Neural crest cell (in vitro differentiated cells): ENCODE data around the gene ZFAND3. TPM values are rescaled to one million over a fixed set of nuclear protein-coding genes. Genes with fewer than 3 reads are reported as not detected.
"Not testable (repeated sequence)": the region's sequence is repeated elsewhere in the genome, so short reads cannot be mapped to it uniquely, and the experiment has no call there.

Experiments
- DNase-seq: peaks from one replicate; pipeline ENCODE4 v3.0.0; 2021; ENCODE audit warnings: low read depth, mixed read lengths, low spot score
- H3K27ac Mint-ChIP-seq: one replicate; pipeline ENCODE4 v1.8.0; 2021; ENCODE audit warnings: mild to moderate bottlenecking, mixed read lengths; ENCODE audit not compliant: unreplicated experiment
- H3K27me3 Mint-ChIP-seq: 2 replicates; pipeline ENCODE4 v1.8.0; 2021; ENCODE audit warnings: low read depth, mild to moderate bottlenecking, mixed read lengths
- H3K36me3 Mint-ChIP-seq: 2 replicates; pipeline ENCODE4 v1.8.0; 2021; ENCODE audit warnings: low read depth, mild to moderate bottlenecking, mixed read lengths
- H3K4me1 Mint-ChIP-seq: 2 replicates; pipeline ENCODE4 v1.8.0; 2021; ENCODE audit warnings: mixed read lengths
- H3K4me3 Mint-ChIP-seq: one replicate; pipeline ENCODE4 v1.8.0; 2021; ENCODE audit warnings: mild to moderate bottlenecking, mixed read lengths
- H3K9me3 Mint-ChIP-seq: 2 replicates; pipeline ENCODE4 v1.8.0; 2021; ENCODE audit warnings: mixed read lengths
- CTCF ChIP-seq: fragments of 200-600 bp; sonication (generic); conservative IDR thresholded peaks from 2 replicates; pipeline ENCODE4 v1.5.0; 2021; ENCODE audit warnings: antibody characterized with exemption, mild to moderate bottlenecking
- total RNA-seq: library from RNA; stranded (reverse); gene quantifications from 2 replicates; pipeline ENCODE4 v1.2.1, GENCODE V29; 2021

Gene ZFAND3
- total RNA-seq, 1 donor from 2014 or later, result 65.9 TPM

GRCh38 chr6:37891072-37891471 is 71.5 kb downstream of the ZFAND3 start:
- Mint-ChIP-seq H3K9me3 (no peaks in the 10 kb centered on the region), H3K27ac (no peak overlapping the region), H3K27me3 (no peaks in the 10 kb centered on the region), H3K36me3 (peaks cover 9% of the 10 kb centered on the region), H3K4me1 (peaks cover 8% of the 10 kb centered on the region), H3K4me3 (no peak overlapping the region)
- DNase-seq, result no peak
- no peak for TF ChIP-seq CTCF

DNA sequence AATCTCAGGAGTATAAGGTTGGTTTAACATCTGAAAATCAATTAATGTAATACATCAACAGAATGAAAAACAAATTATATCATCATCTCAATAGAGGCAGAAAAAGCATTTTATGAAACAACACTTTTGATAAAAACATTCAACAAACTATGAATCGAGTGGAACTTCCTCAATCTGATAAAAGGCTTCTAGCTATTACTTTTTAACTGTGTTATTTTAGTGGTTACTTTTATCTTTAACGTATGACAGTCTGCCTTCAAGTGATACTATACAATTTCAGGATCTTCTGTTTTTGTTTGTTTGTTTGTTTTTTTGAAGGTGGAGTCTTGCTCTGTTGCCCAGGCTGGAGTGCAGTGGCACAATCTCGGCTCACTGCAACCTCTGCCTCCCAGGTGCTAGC is 73.7 kb downstream of the ZFAND3 start:
- no peak for TF ChIP-seq CTCF
- Mint-ChIP-seq H3K36me3 (peaks cover 9% of the 10 kb centered on the region), H3K4me1 (peaks cover 13% of the 10 kb centered on the region), H3K27me3 (no peaks in the 10 kb centered on the region), H3K9me3 (no peaks in the 10 kb centered on the region), H3K4me3 (no peak overlapping the region), H3K27ac (no peak overlapping the region)
- DNase-seq, result no peak

GRCh38 chr6:37893734-37894133 is 74.2 kb downstream of the ZFAND3 start:
- H3K27ac Mint-ChIP-seq, H3K27me3 Mint-ChIP-seq, H3K36me3 Mint-ChIP-seq, H3K9me3 Mint-ChIP-seq, H3K4me3 Mint-ChIP-seq, DNase-seq: not testable (repeated sequence)
- H3K4me1 Mint-ChIP-seq, result peaks cover 13% of the 10 kb centered on the region

DNA sequence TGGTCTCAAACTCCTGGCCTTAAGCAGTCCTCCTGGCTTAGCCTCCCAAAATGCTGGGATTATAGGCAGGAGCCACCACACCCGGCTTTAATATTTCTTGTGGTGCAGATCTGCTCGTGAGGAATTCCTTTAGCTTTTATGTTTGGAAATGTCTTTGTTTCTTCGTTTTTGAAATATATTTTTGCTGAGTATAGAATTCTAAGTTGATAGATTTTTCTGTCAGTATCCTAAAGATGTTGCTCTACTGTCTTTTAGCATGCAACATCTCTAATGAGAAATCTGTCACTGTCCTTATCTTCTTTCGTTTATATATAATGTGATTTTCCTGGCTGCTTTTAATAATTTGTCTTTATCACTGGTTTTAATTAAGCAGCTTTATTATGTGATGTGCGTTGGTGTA is 75.1 kb downstream of the ZFAND3 start:
- H3K36me3 Mint-ChIP-seq, result peaks cover 9% of the 10 kb centered on the region
- H3K4me1 Mint-ChIP-seq, result peaks cover 11% of the 10 kb centered on the region
- no peaks in the 10 kb centered on the region for H3K27me3 Mint-ChIP-seq
- no peak for DNase-seq
- no peaks in the 10 kb centered on the region for H3K9me3 Mint-ChIP-seq
- TF ChIP-seq CTCF, result no peak
- no peak overlapping the region for H3K4me3 Mint-ChIP-seq
- H3K27ac Mint-ChIP-seq, result no peak overlapping the region

GRCh38 chr6:37897321-37897720 is 77.8 kb downstream of the ZFAND3 start:
- no peak overlapping the region for H3K27ac Mint-ChIP-seq
- H3K36me3 Mint-ChIP-seq, result peaks cover 9% of the 10 kb centered on the region
- H3K27me3 Mint-ChIP-seq, result no peaks in the 10 kb centered on the region
- H3K4me3 Mint-ChIP-seq, result no peak overlapping the region
- H3K4me1 Mint-ChIP-seq, result peaks cover 7% of the 10 kb centered on the region
- no peak for DNase-seq
- H3K9me3 Mint-ChIP-seq, result no peaks in the 10 kb centered on the region
- TF ChIP-seq CTCF, result no peak

DNA sequence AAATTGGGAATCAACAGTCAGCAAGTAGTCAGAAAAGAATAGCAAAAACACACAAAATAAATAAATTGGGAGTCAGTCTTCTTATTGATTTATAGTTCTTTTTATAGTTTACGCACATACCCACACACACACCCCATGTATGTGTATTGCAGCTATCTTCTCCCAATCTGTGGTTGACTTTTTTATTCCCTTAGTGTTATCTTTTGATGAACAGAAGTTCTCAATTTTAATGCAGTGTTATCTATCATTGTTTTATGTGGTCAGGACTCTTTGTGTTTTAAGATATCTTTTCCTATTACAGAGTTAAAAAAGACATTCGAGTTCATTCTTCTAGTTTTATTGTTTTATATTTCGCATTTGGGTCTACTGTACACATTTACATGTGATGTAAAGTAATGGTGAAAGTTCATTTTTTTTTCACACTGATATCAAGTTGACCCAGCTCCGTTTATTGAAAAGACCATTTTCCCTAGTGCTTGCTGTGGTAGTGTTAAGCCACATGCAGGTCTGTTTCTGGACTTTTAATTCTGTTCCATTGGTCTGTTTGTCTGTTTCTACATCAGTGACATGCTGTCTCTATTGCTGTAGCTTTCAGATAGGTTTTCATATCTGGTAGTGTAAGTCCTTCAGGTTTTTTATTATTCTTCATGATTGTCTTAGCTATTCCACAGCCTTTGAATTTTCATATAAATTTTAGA is 78.4 kb downstream of the ZFAND3 start:
- no peak for TF ChIP-seq CTCF
- Mint-ChIP-seq H3K9me3 (no peaks in the 10 kb centered on the region), H3K4me3 (no peak overlapping the region), H3K27me3 (no peaks in the 10 kb centered on the region), H3K36me3 (peaks cover 8% of the 10 kb centered on the region), H3K4me1 (peaks cover 7% of the 10 kb centered on the region), H3K27ac (no peak overlapping the region)
- DNase-seq, result no peak
